HG03432 (cell line): ENCODE measurements around the gene SF3B1.
"Not testable (repeated sequence)": the region's sequence is repeated elsewhere in the genome, so short reads cannot be mapped to it uniquely, and the experiment has no call there.

Source experiments
- ATAC-seq: cut with Tn5 transposase; IDR thresholded peaks from one replicate; pipeline ENCODE4 v1.9.1; 2021; ENCODE audit warnings: mild to moderate bottlenecking, moderate library complexity; ENCODE audit not compliant: unreplicated experiment

SF3B1 gene

GRCh38 chr2:197383825-197384224, 51.0 kb downstream of the SF3B1 start:
- no peak for ATAC-seq

DNA sequence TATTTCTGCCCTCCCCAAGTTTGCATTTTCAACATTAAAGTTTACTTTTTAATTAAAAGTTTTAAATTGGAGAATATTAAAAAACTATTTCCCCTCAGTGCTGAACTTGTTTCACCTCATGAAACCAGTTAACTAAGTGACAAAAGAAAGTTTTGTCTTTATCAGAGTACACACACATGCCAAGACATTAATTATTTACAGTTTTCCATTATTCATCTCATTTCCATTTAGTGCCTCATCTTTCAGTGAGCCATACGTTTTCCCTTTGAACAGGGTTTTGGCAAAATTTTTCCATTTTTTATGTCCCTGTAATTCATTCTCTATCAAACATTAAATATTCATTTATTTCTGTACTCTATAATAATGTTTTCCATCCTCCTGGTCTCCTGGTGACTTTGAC, 53.2 kb downstream of the SF3B1 start:
- ATAC-seq, result no peak

DNA sequence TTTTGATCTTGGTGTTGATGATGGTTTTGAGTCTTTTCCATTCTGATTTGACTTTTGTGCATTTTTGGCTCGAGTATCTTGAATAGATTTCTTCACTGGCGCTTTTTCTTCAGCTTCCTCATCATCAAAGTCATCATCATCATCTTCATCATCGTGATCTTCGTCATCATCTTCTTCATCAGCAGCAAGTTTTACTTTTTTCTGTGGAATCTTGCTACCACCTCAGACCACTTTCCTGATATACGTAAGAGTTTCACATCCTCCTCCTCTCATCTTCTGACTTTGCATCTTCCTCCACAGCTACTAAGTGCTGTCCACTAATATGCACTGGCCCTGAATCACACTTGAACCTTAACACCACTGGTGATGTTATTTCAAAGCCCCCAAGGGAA, 54.9 kb downstream of the SF3B1 start:
- ATAC-seq, result not testable (repeated sequence)

- ATAC-seq, result not testable (repeated sequence)
Observed at GRCh38 chr2:197379308-197379917, 55.4 kb downstream of the SF3B1 start.

DNA sequence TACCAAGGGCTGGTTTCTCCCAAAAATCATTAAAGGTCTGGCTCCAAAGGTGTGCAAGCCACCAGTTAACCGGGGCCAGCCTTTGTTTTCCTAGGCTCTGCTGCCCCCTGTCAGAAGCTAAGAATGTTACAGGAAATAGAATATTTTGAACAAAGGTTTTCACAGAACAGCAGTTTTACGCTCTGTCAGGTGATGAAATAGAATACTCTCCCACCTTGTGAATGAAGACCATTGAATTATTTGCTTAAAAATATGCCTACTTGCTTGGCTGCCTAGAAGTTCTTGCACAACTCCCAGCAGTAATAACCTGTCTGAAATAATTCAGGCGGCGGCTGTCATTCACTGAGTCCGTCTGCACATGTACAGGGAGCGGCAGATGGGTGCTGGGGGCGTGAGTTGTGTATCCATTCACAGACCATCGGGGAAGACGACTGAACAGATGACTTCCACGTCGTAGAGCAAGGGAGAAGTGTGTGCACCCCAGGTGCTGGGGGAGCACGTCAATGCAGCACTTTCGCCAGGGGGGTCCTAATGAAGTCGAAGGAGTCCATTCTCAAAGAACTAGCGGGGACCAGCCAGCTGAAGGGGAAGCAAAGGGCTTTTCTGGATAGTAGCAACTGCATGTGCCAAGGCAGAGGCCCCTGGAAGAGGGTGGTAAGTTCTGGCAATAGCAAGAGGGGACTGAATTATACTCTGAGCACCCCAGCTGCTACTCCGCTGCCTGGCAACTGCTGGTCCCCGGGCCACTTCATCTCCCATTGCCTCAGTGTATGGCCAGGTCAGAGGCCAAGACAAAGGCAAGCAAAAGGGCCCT, 56.1 kb downstream of the SF3B1 start:
- peak; percentile 54 for ATAC-seq

DNA sequence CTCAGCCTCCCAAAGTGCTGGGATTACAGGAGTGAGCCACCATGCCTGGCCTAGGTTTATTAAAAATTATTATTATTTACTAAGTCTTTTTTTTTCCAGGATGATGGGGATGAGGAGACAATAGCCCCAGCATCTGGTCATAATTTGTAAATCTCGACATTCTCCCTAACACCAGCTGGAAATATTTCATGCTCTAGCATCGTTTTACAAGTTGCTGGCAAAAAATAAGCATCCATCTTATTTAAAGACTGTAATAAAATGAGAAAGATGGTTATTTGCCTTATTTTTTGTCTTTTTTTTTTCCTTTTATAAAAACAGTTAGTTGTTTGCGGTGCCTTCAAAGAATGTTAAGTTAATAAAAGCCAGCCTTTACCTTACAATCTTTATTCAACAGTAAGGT, 56.7 kb downstream of the SF3B1 start:
- ATAC-seq, result no peak

DNA sequence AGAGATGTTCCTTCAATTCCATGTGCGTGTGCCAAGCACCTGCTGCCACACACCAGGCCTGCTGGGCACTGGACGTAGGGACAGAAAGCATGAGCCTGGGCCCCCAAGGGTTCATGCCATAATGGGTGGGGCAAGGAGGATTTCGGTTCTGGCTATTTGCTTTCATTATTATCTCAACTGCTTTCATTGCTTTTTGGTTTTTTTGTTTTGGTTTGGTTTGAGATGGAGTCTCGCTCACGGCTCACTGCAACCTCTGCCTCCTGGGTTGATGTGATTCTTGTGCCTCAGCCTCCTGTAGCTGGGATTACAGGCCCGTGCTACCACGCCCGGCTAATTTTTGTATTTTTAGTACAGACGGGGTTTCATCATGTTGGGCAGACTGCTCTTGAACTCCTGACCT, 57.2 kb downstream of the SF3B1 start:
- ATAC-seq, result no peak

DNA sequence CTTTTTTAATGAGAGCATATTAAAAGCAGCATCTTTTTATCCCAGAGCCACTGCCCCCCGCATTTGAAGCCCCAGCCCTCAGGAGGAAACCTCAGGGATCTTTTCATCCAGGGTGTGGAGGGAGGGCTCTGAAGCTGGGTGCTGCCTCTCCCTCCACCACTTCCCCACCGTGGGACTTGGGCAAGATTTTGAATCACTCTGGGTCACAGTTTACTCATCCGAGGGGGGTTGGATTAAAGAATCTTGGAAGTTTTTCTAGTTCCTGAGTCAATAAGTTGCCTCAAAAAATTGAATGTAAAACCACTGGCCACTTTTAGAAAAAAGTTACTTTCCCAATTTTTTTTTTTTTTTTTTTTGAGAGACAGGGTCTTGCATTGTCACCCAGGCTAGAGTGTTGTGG, 62.2 kb downstream of the SF3B1 start:
- no peak for ATAC-seq

DNA sequence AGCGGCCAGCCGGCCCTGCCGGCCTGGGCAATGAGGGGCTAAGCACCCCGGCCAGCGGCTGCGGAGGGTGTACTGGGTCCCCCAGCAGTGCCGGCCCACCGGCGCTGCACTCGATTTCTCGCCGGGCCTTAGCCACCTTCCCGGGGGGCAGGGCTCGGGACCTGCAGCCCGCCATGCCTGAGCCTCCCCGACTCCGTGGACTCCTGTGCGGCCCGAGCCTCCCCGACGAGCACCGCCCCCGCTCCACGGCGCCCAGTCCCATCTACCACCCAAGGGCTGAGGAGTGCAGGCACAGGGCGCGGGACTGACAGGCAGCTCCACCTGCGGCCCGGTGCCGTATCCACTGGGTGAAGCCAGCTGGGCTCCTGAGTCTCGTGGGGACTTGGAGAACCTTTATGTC, 64.2 kb downstream of the SF3B1 start:
- ATAC-seq, result not testable (repeated sequence)

- no peak for ATAC-seq
Observed at GRCh38 chr2:197369933-197370320, 64.9 kb downstream of the SF3B1 start.

GRCh38 chr2:197369228-197369932, 65.4 kb downstream of the SF3B1 start:
- ATAC-seq, result no peak

GRCh38 chr2:197368412-197368811, 66.4 kb downstream of the SF3B1 start:
- ATAC-seq, result no peak

DNA sequence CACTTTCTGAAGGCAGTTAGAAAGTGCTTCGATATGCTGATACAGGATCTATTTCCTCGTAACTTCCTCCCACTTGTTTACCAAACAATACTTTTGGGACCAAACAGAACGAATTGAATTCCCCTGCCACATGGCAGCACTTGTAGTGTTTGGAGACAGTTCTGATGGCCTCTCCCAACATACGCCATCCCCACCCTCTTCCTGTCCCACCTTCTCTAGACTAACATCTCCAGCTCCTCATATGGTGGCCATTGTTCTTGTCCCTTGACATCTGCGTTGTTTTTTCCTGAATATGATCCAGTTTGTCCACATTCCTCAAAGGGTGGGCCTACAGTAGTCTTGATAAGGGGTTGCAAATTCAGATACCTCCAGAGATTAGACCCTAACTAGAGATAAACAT, 70.8 kb downstream of the SF3B1 start:
- no peak for ATAC-seq

- peak; percentile 88 for ATAC-seq
Observed at GRCh38 chr2:197360744-197361156, 74.1 kb downstream of the SF3B1 start.

DNA sequence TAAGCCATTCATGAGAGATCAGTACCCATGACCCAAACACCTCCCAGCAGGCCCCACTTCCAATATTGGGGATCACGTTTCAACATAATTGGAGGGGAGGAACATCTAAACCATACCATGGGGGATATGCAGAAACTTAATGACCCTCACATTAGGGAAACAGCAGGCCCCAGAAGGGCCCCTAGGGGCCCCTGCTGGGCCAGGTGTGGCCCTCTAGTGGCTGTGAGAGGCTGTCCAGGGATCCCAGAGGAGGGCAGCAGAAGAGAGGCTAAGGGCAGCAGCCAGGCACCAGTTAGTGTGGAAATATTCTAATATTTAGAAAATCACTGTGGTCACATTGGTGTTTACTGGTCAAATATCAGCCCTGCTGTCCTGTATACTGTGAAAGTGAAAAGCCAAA, 75.0 kb downstream of the SF3B1 start:
- no peak for ATAC-seq

- no peak for ATAC-seq
Observed at GRCh38 chr2:197358931-197359330, 75.9 kb downstream of the SF3B1 start.

- ATAC-seq, result no peak
Observed at GRCh38 chr2:197357986-197358385, 76.8 kb downstream of the SF3B1 start.

- no peak for ATAC-seq
Observed at GRCh38 chr2:197356136-197356535, 78.7 kb downstream of the SF3B1 start.

DNA sequence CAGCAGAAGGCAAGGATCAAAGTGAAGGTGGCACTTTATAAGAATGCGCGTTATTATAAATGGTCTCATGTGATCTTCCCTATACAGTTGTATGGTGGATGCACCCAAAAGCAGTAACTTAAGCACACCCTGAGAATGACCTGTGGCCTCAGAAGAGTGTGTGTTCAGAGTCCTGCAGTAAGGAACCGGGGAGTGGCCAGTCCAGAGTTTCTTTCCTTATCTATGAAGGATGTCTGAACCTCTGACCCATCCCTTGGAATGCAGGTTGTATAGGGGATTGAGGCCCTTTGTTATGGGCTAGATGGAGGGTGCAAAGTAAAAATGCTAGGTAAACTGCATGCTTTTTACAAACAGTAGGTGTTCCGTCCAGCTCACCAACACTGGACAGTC, 80.7 kb downstream of the SF3B1 start:
- no peak for ATAC-seq

DNA sequence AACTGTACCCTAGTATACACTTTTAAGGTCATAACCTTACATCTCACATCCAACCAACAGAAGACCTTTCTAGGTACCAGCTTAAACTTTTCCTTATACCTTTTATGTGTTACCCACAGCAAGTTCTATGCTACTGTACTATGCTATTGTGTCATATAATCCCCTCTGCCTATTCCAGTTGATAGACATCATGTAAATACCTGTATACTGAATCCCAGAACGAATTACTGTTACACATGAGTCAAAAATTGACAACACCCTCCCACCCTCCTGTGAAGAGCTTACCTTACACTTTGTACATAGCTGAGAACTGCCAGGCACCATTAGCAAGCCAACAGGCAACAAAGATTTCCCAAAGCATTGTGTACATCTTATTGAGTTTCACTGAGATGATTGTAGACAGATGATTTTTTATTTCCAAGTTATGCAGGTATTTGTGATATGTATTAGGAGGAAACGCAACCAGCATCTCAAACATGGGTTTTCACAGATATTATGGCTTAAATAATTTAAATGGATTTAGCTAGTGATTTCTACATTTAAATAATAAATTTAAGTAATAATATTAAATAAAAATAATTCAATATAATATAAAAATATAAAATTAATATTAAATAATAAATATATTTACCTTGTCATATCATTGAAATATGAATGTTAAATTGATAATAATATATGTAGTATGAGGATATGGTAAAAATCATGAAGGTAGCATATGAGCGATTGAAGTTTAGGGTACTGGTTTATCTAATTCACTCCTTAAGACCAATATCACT, 81.2 kb downstream of the SF3B1 start:
- ATAC-seq, result no peak

DNA sequence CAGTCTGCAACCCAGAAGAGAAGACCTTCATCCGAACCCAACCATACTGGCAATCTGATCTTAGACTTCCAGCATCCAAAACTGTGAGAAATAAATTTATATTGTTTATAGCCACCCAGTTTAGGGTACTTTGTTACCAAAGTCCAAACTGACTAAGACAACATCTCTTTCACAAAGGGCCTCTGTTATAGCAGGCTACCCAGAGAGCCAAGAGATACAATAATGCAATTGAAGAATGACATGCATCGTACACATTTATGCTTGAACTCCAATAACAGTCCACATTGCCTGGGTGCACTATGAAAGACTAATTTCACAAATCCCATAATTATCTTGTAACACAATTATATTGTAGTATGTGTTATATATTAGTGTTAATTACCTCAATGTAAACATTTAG, 85.1 kb downstream of the SF3B1 start:
- ATAC-seq, result no peak
